ENCODE data around the gene PLA2G12A. TPM values are rescaled to one million over a fixed set of nuclear protein-coding genes. Genes with fewer than 3 reads are reported as not detected.

The PLA2G12A gene
- total and polyA plus RNA-seq, 9 of the 15 experiments (the other 6 are each of a cell fraction or from before 2014, with no cell fraction given) = 24.2 to 226 (median 80.5) TPM

- TF ChIP-seq MGA (IDR thresholded peaks at IDR 0.05) = no peak
- no peak for TF ChIP-seq GABPB1 (CRISPR knock-in tag; IDR thresholded peaks at IDR 0.05)
- TF ChIP-seq ZNF134 (CRISPR knock-in tag; conservative IDR thresholded peaks at IDR 0.05) = no peak
- TF ChIP-seq KLF6 (CRISPR knock-in tag; IDR thresholded peaks at IDR 0.05; ENCODE audit: borderline replicate concordance) = no peak
- TF ChIP-seq ZBTB33 (CRISPR knock-in tag; IDR thresholded peaks at IDR 0.05) = 0 out of 2 replicates have a peak, but pooled peaks have one; percentile 24
- TF ChIP-seq CCNT2 (IDR thresholded peaks at IDR 0.05; ENCODE audit: borderline replicate concordance, extremely low read depth, insufficient read length, low read depth, low read length) = no peak
- peak; percentile 18; the same call in 1 of the 2 replicates for TF ChIP-seq CREB5 (CRISPR knock-in tag; IDR thresholded peaks at IDR 0.05)
- no peak for TF ChIP-seq ZNF212 (CRISPR knock-in tag; IDR thresholded peaks at IDR 0.05)
- TF ChIP-seq NCOA1 (IDR thresholded peaks at IDR 0.05; ENCODE audit: low read depth) = no peak
- 0 out of 2 replicates have a peak, but pooled peaks have one; percentile 46 for TF ChIP-seq ZNF77 (CRISPR knock-in tag; IDR thresholded peaks at IDR 0.05)
- no peak for TF ChIP-seq ZNF57 (CRISPR knock-in tag; IDR thresholded peaks at IDR 0.05)
- no peak for TF ChIP-seq CCAR2 (IDR thresholded peaks at IDR 0.05; ENCODE audit: low read depth, low read length)
- no peak for TF ChIP-seq PURB (CRISPR knock-in tag; IDR thresholded peaks at IDR 0.05; ENCODE audit: low read depth)
These were observed 26.1 kb downstream of the PLA2G12A start (continued) for GRCh38 chr4:109703664-109704361.

All from K562 (cell line).